COLO668 (cell line): Measurements from ENCODE around the gene CYP2S1.

Experiments used
- DNase-seq: peaks from one replicate; lab custom pipeline; 2025; ENCODE audit not compliant: unreplicated experiment; lab: John Stamatoyannopoulos, UW

CYP2S1 gene

DNA sequence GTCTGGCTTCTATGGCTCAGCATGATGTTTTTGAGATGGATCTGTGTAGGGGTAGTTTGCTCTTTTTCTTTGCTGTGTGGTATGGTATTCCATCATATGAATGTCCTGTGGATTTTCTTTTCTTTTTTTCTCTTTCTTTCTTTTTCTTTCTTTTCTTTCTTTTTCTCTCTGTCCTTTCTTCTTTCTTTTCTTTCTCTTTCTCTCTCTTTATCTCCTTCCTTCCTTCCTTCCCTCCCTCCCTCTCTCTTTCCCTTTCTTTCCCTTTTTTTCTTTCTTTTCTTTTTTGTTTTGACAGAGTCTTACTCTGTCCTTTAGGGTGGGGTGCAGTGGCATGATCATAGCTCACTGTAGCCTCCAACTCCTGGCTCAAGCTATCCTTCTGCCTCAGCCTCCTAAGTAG lies 62.2 kb downstream of the CYP2S1 start:
- DNase-seq: no peak
